A549 (cell line): ENCODE results near the gene TUT1.
"Not testable (repeated sequence)": the region's sequence is repeated elsewhere in the genome, so short reads cannot be mapped to it uniquely, and the experiment has no call there.

Experiments used
- BHLHE40 ChIP-seq: IDR thresholded peaks from 2 replicates; pipeline ENCODE4 v1.6.1; 2012; ENCODE audit warnings: low read depth, low read length, inconsistent platforms
- CBX2 ChIP-seq: fragments of 200-600 bp; sonication (generic); IDR thresholded peaks from 2 replicates; pipeline ENCODE4 v1.6.1; 2016; ENCODE audit warnings: low read depth, mild to moderate bottlenecking, borderline replicate concordance
- CHD2 ChIP-seq: fragments of 150-350 bp; IDR thresholded peaks from 2 replicates; pipeline ENCODE4 v1.6.1; 2014; ENCODE audit warnings: low read length; ENCODE audit not compliant: partially characterized antibody
- CHD4 ChIP-seq: fragments of 200-600 bp; sonication (generic); IDR thresholded peaks from 2 replicates; pipeline ENCODE4 v1.6.1; 2016; ENCODE audit warnings: antibody characterized with exemption, mild to moderate bottlenecking, borderline replicate concordance
- EP300 ChIP-seq, 2 experiments: fragments of >200 bp; sonication (Bioruptor Twin); formaldehyde crosslinking; IDR thresholded peaks; 2 replicates in 1 of 2; 3 replicates in 1 of 2; pipeline ENCODE4 v1.6.1; 2016 to 2017
- KDM5A ChIP-seq: fragments of 200-600 bp; sonication (generic); IDR thresholded peaks from 2 replicates; pipeline ENCODE4 v1.6.1; 2016; ENCODE audit warnings: antibody characterized with exemption, mild to moderate bottlenecking
- MAFK ChIP-seq: fragments of 450-650 bp; IDR thresholded peaks from 2 replicates; pipeline ENCODE4 v1.6.1; 2014; ENCODE audit not compliant: partially characterized antibody
- POLR2A ChIP-seq: IDR thresholded peaks from 2 replicates; pipeline ENCODE4 v1.6.1; 2012; ENCODE audit warnings: mild to moderate bottlenecking, low read length
- TF ChIP-seq, protein P1 (sequence below): fragments of >200 bp; sonication (Bioruptor Twin); formaldehyde crosslinking; IDR thresholded peaks from 3 replicates; pipeline ENCODE4 v1.5.1; 2016
- TF ChIP-seq, protein P2 (sequence below): fragments of 250-450 bp; sonication (Bioruptor Pico); IDR thresholded peaks from 2 replicates; pipeline ENCODE4 v1.5.0; 2020; ENCODE audit warnings: low read depth, mild to moderate bottlenecking, moderate library complexity

DNA sequence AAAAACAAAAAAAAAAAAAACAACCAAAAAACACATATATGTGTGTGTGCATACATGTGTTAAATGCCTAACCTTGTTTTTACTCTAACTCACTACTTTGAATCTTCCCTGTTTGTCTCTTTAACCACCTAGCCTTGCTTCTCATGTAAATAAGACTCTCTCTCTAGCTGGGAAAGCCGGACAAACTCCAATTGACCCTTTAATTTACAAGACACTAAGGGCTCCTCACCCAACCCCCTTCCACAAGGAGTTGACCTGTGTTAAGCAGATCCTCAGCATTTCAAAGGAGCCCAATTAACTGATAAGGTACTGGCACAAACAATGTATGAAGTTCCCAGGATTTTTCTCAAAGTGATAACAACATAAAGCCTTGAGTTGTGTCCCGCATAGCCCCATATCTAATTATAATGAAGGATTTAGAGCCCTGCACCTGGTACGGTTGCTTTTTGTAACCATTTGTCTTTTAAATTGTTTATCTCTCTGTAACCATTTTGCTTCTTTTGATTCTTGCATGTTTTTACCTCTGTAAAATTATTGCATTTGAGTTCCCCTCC, 29.6 kb downstream of the TUT1 start:
- TF ChIP-seq POLR2A; CBX2; KDM5A; CHD2; BHLHE40; CHD4; MAFK; EP300 (IDR thresholded peaks at IDR 0.05): not testable (repeated sequence)
- TF ChIP-seq, protein P1, sequence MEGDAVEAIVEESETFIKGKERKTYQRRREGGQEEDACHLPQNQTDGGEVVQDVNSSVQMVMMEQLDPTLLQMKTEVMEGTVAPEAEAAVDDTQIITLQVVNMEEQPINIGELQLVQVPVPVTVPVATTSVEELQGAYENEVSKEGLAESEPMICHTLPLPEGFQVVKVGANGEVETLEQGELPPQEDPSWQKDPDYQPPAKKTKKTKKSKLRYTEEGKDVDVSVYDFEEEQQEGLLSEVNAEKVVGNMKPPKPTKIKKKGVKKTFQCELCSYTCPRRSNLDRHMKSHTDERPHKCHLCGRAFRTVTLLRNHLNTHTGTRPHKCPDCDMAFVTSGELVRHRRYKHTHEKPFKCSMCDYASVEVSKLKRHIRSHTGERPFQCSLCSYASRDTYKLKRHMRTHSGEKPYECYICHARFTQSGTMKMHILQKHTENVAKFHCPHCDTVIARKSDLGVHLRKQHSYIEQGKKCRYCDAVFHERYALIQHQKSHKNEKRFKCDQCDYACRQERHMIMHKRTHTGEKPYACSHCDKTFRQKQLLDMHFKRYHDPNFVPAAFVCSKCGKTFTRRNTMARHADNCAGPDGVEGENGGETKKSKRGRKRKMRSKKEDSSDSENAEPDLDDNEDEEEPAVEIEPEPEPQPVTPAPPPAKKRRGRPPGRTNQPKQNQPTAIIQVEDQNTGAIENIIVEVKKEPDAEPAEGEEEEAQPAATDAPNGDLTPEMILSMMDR: not testable (repeated sequence)
- TF ChIP-seq, protein P2, sequence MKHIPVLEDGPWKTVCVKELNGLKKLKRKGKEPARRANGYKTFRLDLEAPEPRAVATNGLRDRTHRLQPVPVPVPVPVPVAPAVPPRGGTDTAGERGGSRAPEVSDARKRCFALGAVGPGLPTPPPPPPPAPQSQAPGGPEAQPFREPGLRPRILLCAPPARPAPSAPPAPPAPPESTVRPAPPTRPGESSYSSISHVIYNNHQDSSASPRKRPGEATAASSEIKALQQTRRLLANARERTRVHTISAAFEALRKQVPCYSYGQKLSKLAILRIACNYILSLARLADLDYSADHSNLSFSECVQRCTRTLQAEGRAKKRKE: not testable (repeated sequence)
